H1 (cell line): ENCODE data around the gene ZNF555. TPM values are rescaled to one million over a fixed set of nuclear protein-coding genes. Genes with fewer than 3 reads are reported as not detected.

Source experiments
- CTCF ChIA-PET: fragments of 300-600 bp; sonication (Branson Sonifier 250); formaldehyde crosslinking; loops from one replicate; lab custom pipeline; 2021; ENCODE audit not compliant: partially characterized antibody; lab: Charles Lee
- POLR2A ChIA-PET: fragments of 300-600 bp; sonication (Branson Sonifier 250); formaldehyde crosslinking; loops from one replicate; lab custom pipeline; 2021; ENCODE audit warnings: inconsistent platforms; ENCODE audit not compliant: partially characterized antibody; lab: Charles Lee
- DNase-seq, 2 experiments: peaks; one replicate each; pipeline versions ENCODE4 v3.0.0 to v3.0.0-alpha.2; 2010 to 2022; ENCODE audit warnings: low spot score in 2 of 2, low read depth in 1 of 2, mixed read lengths in 1 of 2
- FAIRE-seq: peaks from 2 replicates; lab custom pipeline; 2011; peaks lifted over from hg19 to GRCh38; lab: Jason Lieb, UNC
- H2AFZ ChIP-seq: 2 replicates; pipeline ENCODE4 v1.8.1; 2012; ENCODE audit warnings: low read length, inconsistent platforms
- H2AK5ac ChIP-seq: 2 replicates; pipeline ENCODE4 v1.6.1; 2013; ENCODE audit warnings: low read depth, low read length
- H2BK120ac ChIP-seq: replicated peaks from 2 replicates; pipeline ENCODE3; 2013; ENCODE audit warnings: low read depth, low read length, inconsistent platforms
- H2BK12ac ChIP-seq: 2 replicates; pipeline ENCODE4 v1.6.1; 2013; ENCODE audit warnings: low read depth, low read length
- H2BK15ac ChIP-seq: 2 replicates; pipeline ENCODE4 v1.6.1; 2013; ENCODE audit warnings: low read length
- H2BK20ac ChIP-seq: 2 replicates; pipeline ENCODE4 v1.6.1; 2013; ENCODE audit warnings: low read length
- H2BK5ac ChIP-seq: 2 replicates; pipeline ENCODE4 v1.6.1; 2013; ENCODE audit warnings: low read depth, low read length
- H3K14ac ChIP-seq: 2 replicates; pipeline ENCODE4 v1.6.1; 2013; ENCODE audit warnings: inconsistent platforms; ENCODE audit not compliant: insufficient read length
- H3K18ac ChIP-seq: 2 replicates; pipeline ENCODE4 v1.6.1; 2013; ENCODE audit warnings: low read length; ENCODE audit errors: extremely low read depth
- H3K23ac ChIP-seq: 2 replicates; pipeline ENCODE4 v1.6.1; 2013; ENCODE audit warnings: inconsistent platforms; ENCODE audit not compliant: insufficient read length
- H3K23me2 ChIP-seq: 2 replicates; pipeline ENCODE4 v1.6.1; 2013; ENCODE audit warnings: low read depth, low read length
- H3K27ac ChIP-seq: 2 replicates; pipeline ENCODE4 v1.6.1; 2011; ENCODE audit warnings: low read depth, low read length, inconsistent platforms
- H3K27me3 ChIP-seq, 4 experiments: replicated peaks in 1 of 4; 1 replicate in 1 of 4; 2 replicates in 3 of 4; pipeline versions ENCODE4 v1.6.1 to v1.8.1; 2011 to 2013; ENCODE audit warnings: low read length in 3 of 4, mild to moderate bottlenecking in 3 of 4, inconsistent platforms in 2 of 4, mixed read lengths in 2 of 4, moderate library complexity in 1 of 4; ENCODE audit not compliant: control insufficient read depth in 3 of 4, insufficient read depth in 3 of 4; ENCODE audit errors: extremely low read depth in 1 of 4
- H3K36me3 ChIP-seq, 4 experiments: 2 replicates each; pipeline versions ENCODE4 v1.6.1 to v1.8.1; 2011 to 2013; ENCODE audit warnings: mild to moderate bottlenecking in 4 of 4, low read length in 3 of 4, moderate library complexity in 2 of 4, control low read depth in 1 of 4, inconsistent platforms in 1 of 4; ENCODE audit not compliant: insufficient read depth in 4 of 4, control insufficient read depth in 2 of 4
- H3K4ac ChIP-seq: replicated peaks from 2 replicates; pipeline ENCODE3; 2013; ENCODE audit warnings: low read length, low read depth, mixed read lengths, inconsistent platforms; ENCODE audit not compliant: insufficient read length
- H3K4me1 ChIP-seq, 4 experiments: replicated peaks in 1 of 4; 1 replicate in 1 of 4; 2 replicates in 3 of 4; pipeline versions ENCODE4 v1.6.1 to v1.8.1; 2011 to 2013; ENCODE audit warnings: low read length in 3 of 4, inconsistent platforms in 2 of 4, mixed read lengths in 1 of 4; ENCODE audit not compliant: insufficient read depth in 4 of 4, control insufficient read depth in 3 of 4
- H3K4me2 ChIP-seq, 2 experiments: 2 replicates each; pipeline versions ENCODE4 v1.6.1 to v1.8.1; 2011 to 2013; ENCODE audit warnings: low read depth in 2 of 2, low read length in 2 of 2, control low read depth in 1 of 2, inconsistent platforms in 1 of 2, mild to moderate bottlenecking in 1 of 2; ENCODE audit not compliant: insufficient read depth in 1 of 2
- H3K4me3 ChIP-seq, 4 experiments: fragments of 200-600, 300-600 bp in 1 of 4; sonication (generic), shearing (Covaris generic), sonication (Bioruptor Twin) in 1 of 4; 2 replicates each; pipeline versions ENCODE4 v1.5.1 to v1.8.1; 2011 to 2016; ENCODE audit warnings: low read length in 4 of 4, low read depth in 3 of 4, control low read depth in 2 of 4, inconsistent platforms in 2 of 4, mild to moderate bottlenecking in 2 of 4, mixed read lengths in 1 of 4, moderate library complexity in 1 of 4; ENCODE audit not compliant: insufficient read depth in 2 of 4; ENCODE audit errors: extremely low read depth in 1 of 4
- H3K56ac ChIP-seq: replicated peaks from 2 replicates; pipeline ENCODE3; 2013; ENCODE audit warnings: low read depth, mild to moderate bottlenecking, mixed read lengths, low read length, inconsistent platforms; ENCODE audit not compliant: insufficient read length
- H3K79me1 ChIP-seq: 2 replicates; pipeline ENCODE4 v1.6.1; 2013; ENCODE audit warnings: low read depth, low read length, control low read depth
- H3K79me2 ChIP-seq, 2 experiments: 2 replicates each; pipeline versions ENCODE4 v1.6.1 to v1.8.1; 2012 to 2013; ENCODE audit warnings: low read length in 2 of 2, mild to moderate bottlenecking in 2 of 2, inconsistent platforms in 1 of 2; ENCODE audit not compliant: insufficient read depth in 2 of 2, control insufficient read depth in 1 of 2
- H3K9ac ChIP-seq, 4 experiments: replicated peaks in 1 of 4; 1 replicate in 1 of 4; 2 replicates in 3 of 4; pipeline versions ENCODE4 v1.6.1 to v1.8.1; 2011 to 2013; ENCODE audit warnings: low read depth in 3 of 4, low read length in 3 of 4, control low read depth in 2 of 4, mild to moderate bottlenecking in 2 of 4, moderate library complexity in 2 of 4, inconsistent platforms in 1 of 4; ENCODE audit errors: extremely low read depth in 1 of 4
- H3K9me3 ChIP-seq, 2 experiments: 2 replicates each; pipeline versions ENCODE4 v1.6.1 to v1.8.1; 2012 to 2013; ENCODE audit warnings: mild to moderate bottlenecking in 2 of 2, moderate library complexity in 2 of 2, control low read depth in 1 of 2, inconsistent platforms in 1 of 2, low read depth in 1 of 2, low read length in 1 of 2, mixed read lengths in 1 of 2; ENCODE audit not compliant: insufficient read depth in 2 of 2
- H4K20me1 ChIP-seq, 2 experiments: replicated peaks in 1 of 2; 2 replicates each; pipeline versions ENCODE3 to v1.8.1; 2011 to 2013; ENCODE audit warnings: inconsistent platforms in 2 of 2, low read length in 2 of 2, mild to moderate bottlenecking in 1 of 2; ENCODE audit not compliant: insufficient read depth in 2 of 2, control insufficient read depth in 1 of 2
- H4K5ac ChIP-seq: 2 replicates; pipeline ENCODE4 v1.6.1; 2013; ENCODE audit warnings: low read length, low read depth, mixed read lengths, inconsistent platforms; ENCODE audit not compliant: insufficient read length
- H4K8ac ChIP-seq: 2 replicates; pipeline ENCODE4 v1.8.0; 2013; ENCODE audit warnings: mild to moderate bottlenecking, moderate library complexity, low read length, inconsistent platforms; ENCODE audit not compliant: insufficient read depth; ENCODE audit errors: extremely low read depth
- H4K91ac ChIP-seq: replicated peaks from 2 replicates; pipeline ENCODE3; 2013; ENCODE audit warnings: low read length, mixed read lengths, inconsistent platforms; ENCODE audit not compliant: insufficient read length
- BACH1 ChIP-seq: IDR thresholded peaks from 2 replicates; pipeline ENCODE4 v1.6.1; 2012; ENCODE audit warnings: low read length, improper control_type of control experiment
- CBX5 ChIP-seq: fragments of 300-800, 300-1000 bp; sonication (generic); IDR thresholded peaks from 2 replicates; pipeline ENCODE4 v1.7.1; 2016; ENCODE audit warnings: antibody characterized with exemption, low read length, low read depth
- E2F6 ChIP-seq: IDR thresholded peaks from 2 replicates; pipeline ENCODE4 v1.6.1; 2012; ENCODE audit warnings: inconsistent platforms
- HDAC2 ChIP-seq, 2 experiments: fragments of 300-600 bp in 1 of 2; sonication (generic) in 1 of 2; IDR thresholded peaks; 2 replicates each; pipeline ENCODE4 v1.6.1; 2011 to 2012; ENCODE audit warnings: low read depth in 2 of 2, low read length in 2 of 2, mild to moderate bottlenecking in 2 of 2, moderate library complexity in 2 of 2, borderline replicate concordance in 1 of 2, inconsistent platforms in 1 of 2
- JUND ChIP-seq: IDR thresholded peaks from 2 replicates; pipeline ENCODE4 v1.6.1; 2011; ENCODE audit warnings: mild to moderate bottlenecking, improper control_type of control experiment, low read length
- KDM1A ChIP-seq: fragments of 200-600, 300-600 bp; sonication (generic); IDR thresholded peaks from 2 replicates; pipeline ENCODE4 v1.7.1; 2016; ENCODE audit warnings: mild to moderate bottlenecking, low read length, borderline replicate concordance
- MAX ChIP-seq: IDR thresholded peaks from 2 replicates; pipeline ENCODE4 v1.6.1; 2012; ENCODE audit warnings: inconsistent platforms
- RNF2 ChIP-seq: fragments of 200-900, 300-1000 bp; sonication (generic); IDR thresholded peaks from 2 replicates; pipeline ENCODE4 v1.7.1; 2016; ENCODE audit warnings: borderline replicate concordance, low read depth, mild to moderate bottlenecking, antibody characterized with exemption, low read length; ENCODE audit not compliant: poor library complexity, severe bottlenecking; ENCODE audit errors: missing control alignments
- SIX5 ChIP-seq: IDR thresholded peaks from 2 replicates; pipeline ENCODE4 v1.6.1; 2011; ENCODE audit warnings: mild to moderate bottlenecking, low read depth, low read length
- SP1 ChIP-seq: IDR thresholded peaks from 2 replicates; pipeline ENCODE4 v1.6.1; 2011; ENCODE audit warnings: low read depth, low read length
- SUZ12 ChIP-seq: fragments of 200-600 bp; sonication (generic); IDR thresholded peaks from 2 replicates; pipeline ENCODE4 v1.6.1; 2012; ENCODE audit warnings: mild to moderate bottlenecking, inconsistent platforms, low read length, moderate library complexity, mixed read lengths
- TAF1 ChIP-seq: IDR thresholded peaks from 2 replicates; pipeline ENCODE4 v1.6.1; 2011; ENCODE audit warnings: mild to moderate bottlenecking, low read depth, low read length
- ZNF274 ChIP-seq: IDR thresholded peaks from 2 replicates; pipeline ENCODE4 v1.7.0; 2012; ENCODE audit warnings: low read length, borderline replicate concordance; ENCODE audit errors: extremely low read depth
- WGBS, 2 experiments: shearing (Covaris generic) in 1 of 2; methylation state at CpG; one replicate each; pipeline versions ENCODE4 v1.1.6 to v1.1.7; 2013 to 2015; ENCODE audit warnings: low lambda C conversion rate in 2 of 2, mixed read lengths in 2 of 2, inconsistent platforms in 1 of 2, low coverage in 1 of 2, missing lambda C conversion rate in 1 of 2; ENCODE audit not compliant: insufficient replicate concordance in 2 of 2, insufficient coverage in 1 of 2, insufficient read length in 1 of 2; ENCODE audit errors: extremely low coverage in 1 of 2, missing lambda C conversion rate in 1 of 2; 5-methylcytosine and 5-hydroxymethylcytosine counted together
- polyA plus RNA-seq, 7 experiments: library from polyadenylated mRNA; depleted of rRNA in 3 of 7; stranded (reverse) in 5 of 7; unstranded in 2 of 7; fragments of >200 nt in 5 of 7; fragments of 200-250 nt in 2 of 7; gene quantifications; 1 replicate in 5 of 7; 2 replicates in 1 of 7; 4 replicates in 1 of 7; pipeline versions ENCODE4 v1.2.1 to v1.2.3, GENCODE V29; 2011 to 2013; ENCODE audit warnings: missing spikeins in 2 of 7, mixed read lengths in 2 of 7
- total RNA-seq: library from RNA; stranded (reverse); fragmentation: NEBNext Ultra II Directional; extraction: Animal tissue kit (Norgen Biotek cat#: 25700); gene quantifications from 2 replicates; pipeline ENCODE4 v1.2.1, GENCODE V29; 2021

The ZNF555 gene
- total and polyA plus RNA-seq, 2 of the 8 experiments (the other 6 are each of a cell fraction or from before 2014, with no cell fraction given), result 1.6 to 5.7 TPM

- CTCF ChIA-PET, result interaction anchor here (1.1 kb wide), 1 partner anchor 21 kb away, joined by 3 read pairs; the partner anchor contains the start of gene ZNF554
- WGBS, 2 experiments, result 95% methylated on average over 7 of the region's 7 CpGs; no CpG with 5 or more reads in 1 of the 2 experiments
Measured at GRCh38 chr19:2798733-2799132, 42.5 kb upstream of the ZNF555 start.

More at GRCh38 chr19:2798733-2799132, 42.5 kb upstream of the ZNF555 start:
- Histone ChIP-seq H3K23me2 (peaks cover 7% of the 10 kb centered on the region; the same call in 1 of the 2 replicates), H3K9me3 (no peaks in the 10 kb centered on the region), H2AFZ (no peak overlapping the region), H3K56ac (no peak overlapping the region), H2BK15ac (no peak overlapping the region), H4K91ac (no peak overlapping the region), H3K79me2 (no peaks in the 10 kb centered on the region), H3K23ac (no peak overlapping the region), H3K27ac (no peak overlapping the region), H4K8ac (no peak overlapping the region), H3K4me2 (no peak overlapping the region), H3K14ac (no peak overlapping the region), H2BK12ac (no peak overlapping the region), H3K27me3 (no peaks in the 10 kb centered on the region; a peak in 1 of 7 replicates), H3K4ac (no peak overlapping the region), H2AK5ac (no peak overlapping the region), H3K9ac (no peak overlapping the region), H4K20me1 (peaks cover 10 to 34% of the 10 kb centered on the region in 2 experiments), H3K18ac (no peak overlapping the region), H3K4me3 (no peak overlapping the region), H2BK5ac (no peak overlapping the region), H4K5ac (no peak overlapping the region), H2BK120ac (no peak overlapping the region), H3K36me3 (peaks cover 20 to 72% (median 56%) of the 10 kb centered on the region in 4 experiments), H3K4me1 (no peaks in the 10 kb centered on the region; a peak in 2 of 7 replicates), H2BK20ac (no peak overlapping the region), H3K79me1 (peaks cover 11% of the 10 kb centered on the region)
- TF ChIP-seq E2F6 (no peak), SUZ12 (no peak), SP1 (no peak), HDAC2 (IDR thresholded peaks at IDR 0.05; ENCODE audit: borderline replicate concordance in 1 of 2, low read depth in 2 of 2, low read length in 2 of 2) (no peak), KDM1A (no peak), MAX (no peak), JUND (no peak), RNF2 (no peak), CBX5 (no peak), BACH1 (no peak), TAF1 (no peak), ZNF274 (no peak), SIX5 (no peak)
- no peak for DNase-seq
- no peak for FAIRE-seq
- POLR2A ChIA-PET, result interaction anchor here (0.8 to 1.4 kb wide), 2 partner anchors 12 to 16 kb away, joined by 3 to 6 read pairs; partner anchors contain the start of gene SGTA
